Gastrocnemius medialis (tissue), 4 donors: ENCODE data around the gene POLR3A. TPM values are rescaled to one million over a fixed set of nuclear protein-coding genes. Genes with fewer than 3 reads are reported as not detected.

Source experiments
- ATAC-seq, 2 donors: fragments of 150-250 bp; one replicate each; pipeline ENCODE4 v1.9.1; 2016
- DNase-seq, 2 donors: peaks; one replicate each; pipeline ENCODE4 v3.0.0-alpha.2; 2019
- H3K27ac ChIP-seq, 4 donors: fragments of 200-600 bp; sonication (generic); 1 replicate in 1 of 4; 2 replicates in 3 of 4; pipeline ENCODE4 v1.5.1; 2016 to 2018; ENCODE audit warnings: mild to moderate bottlenecking in 2 of 4, moderate library complexity in 1 of 4
- H3K27me3 ChIP-seq, 3 donors: fragments of 200-600 bp; sonication (generic) in 2 of 3; 1 replicate in 1 of 3; 2 replicates in 2 of 3; pipeline versions ENCODE4 v1.5.1 to v1.6.0; 2016 to 2019; ENCODE audit warnings: mild to moderate bottlenecking in 1 of 3, moderate library complexity in 1 of 3
- H3K36me3 ChIP-seq, 2 donors: fragments of 200-600 bp; sonication (generic) in 1 of 2; one replicate each; pipeline ENCODE4 v1.5.1; 2017 to 2018
- H3K4me1 ChIP-seq, 2 donors: fragments of 200-600 bp; sonication (generic) in 1 of 2; one replicate each; pipeline ENCODE4 v1.5.1; 2016 to 2017; ENCODE audit warnings: mild to moderate bottlenecking in 2 of 2
- H3K4me3 ChIP-seq, 4 donors: fragments of 200-600 bp; sonication (generic) in 3 of 4; 1 replicate in 1 of 4; 2 replicates in 3 of 4; pipeline ENCODE4 v1.5.1; 2016 to 2019; ENCODE audit warnings: mild to moderate bottlenecking in 2 of 4
- H3K9me3 ChIP-seq, 3 donors: fragments of 200-600 bp; sonication (generic) in 2 of 3; 1 replicate in 1 of 3; 2 replicates in 2 of 3; pipeline ENCODE4 v1.5.1; 2016 to 2019
- POLR2A ChIP-seq, 2 donors: fragments of 450-650 bp; IDR thresholded peaks; one replicate each; pipeline ENCODE4 v1.6.1; 2017; ENCODE audit warnings: antibody characterized with exemption in 2 of 2, mild to moderate bottlenecking in 2 of 2, moderate library complexity in 2 of 2
- in situ Hi-C, 4 donors: fragments of 200-750 bp; cut with MboI; loops; one replicate each; pipeline versions ENCODE4 v1.15.0 to v1.8.0; 2017; ENCODE audit warnings: low sequenced_read_pairs in 4 of 4
- intact Hi-C: fragments of 100-400 bp; cut with DNase I; formaldehyde crosslinking; loops from one replicate; pipeline ENCODE4 v1.15.1; 2023; ENCODE audit warnings: low total_unique reads
- total RNA-seq, 4 donors: library from RNA; depleted of rRNA; stranded (reverse); fragments of >200 nt; gene quantifications; one replicate each; pipeline versions ENCODE4 v1.1.0 to v1.2.3, GENCODE V29; 2016
- TF ChIP-seq, protein P1 (sequence below), 5 experiments: fragments of 450-650 bp in 3 of 5; fragments of 200-600 bp in 2 of 5; sonication (generic) in 2 of 5; IDR thresholded peaks in 4 of 5; conservative IDR thresholded peaks in 1 of 5; 1 replicate in 4 of 5; 2 replicates in 1 of 5; pipeline ENCODE4 v1.5.1; 2016 to 2019; ENCODE audit warnings: antibody characterized with exemption in 5 of 5, mild to moderate bottlenecking in 3 of 5, moderate library complexity in 3 of 5

Gene POLR3A
- total RNA-seq, 4 donors from 2014 or later: 11.0 to 17.4 (median 15.5) TPM

DNA sequence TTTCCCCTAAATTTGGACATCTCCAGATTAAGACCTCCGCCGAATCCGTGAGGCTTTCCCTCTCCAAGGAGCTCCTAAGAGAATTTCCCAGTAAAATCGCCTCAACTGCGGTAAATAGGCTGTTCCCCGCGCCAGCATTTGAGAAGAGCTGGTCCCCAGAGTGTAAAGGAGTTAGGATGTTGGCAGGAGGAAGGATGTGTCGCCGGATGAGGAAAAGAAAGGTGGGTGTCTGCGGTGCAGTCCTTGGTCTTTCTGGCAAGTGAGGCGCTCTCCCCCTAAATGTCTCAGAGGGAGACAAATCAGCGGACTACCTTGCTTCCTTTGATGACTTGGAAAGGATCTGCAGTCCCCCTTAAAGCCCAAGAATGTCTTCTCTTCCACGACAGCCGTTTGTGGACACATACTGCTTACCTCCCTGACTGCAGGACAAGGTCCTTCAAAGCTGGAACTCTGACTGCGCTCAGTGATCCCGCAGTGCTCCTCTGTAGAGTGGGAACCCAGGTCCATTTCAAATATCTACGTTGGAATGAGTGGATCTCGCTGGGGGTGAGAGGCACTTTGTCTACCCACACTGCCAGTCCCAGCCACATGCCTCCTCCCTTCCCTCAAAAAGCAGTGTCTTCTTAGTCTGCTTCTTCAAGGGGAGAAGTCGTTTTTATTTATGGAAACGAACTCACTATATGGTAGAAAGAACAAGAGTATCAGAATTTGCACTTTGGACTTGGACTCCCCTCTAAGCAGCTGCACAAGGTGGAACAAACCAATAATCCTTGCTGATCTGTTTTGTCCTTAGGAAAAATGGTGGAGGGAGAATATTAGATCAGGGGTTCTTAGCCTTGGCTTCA, 101.7 kb downstream of the POLR3A start:
- ATAC-seq: peak in 1 of 2 donors; percentile 5

DNA sequence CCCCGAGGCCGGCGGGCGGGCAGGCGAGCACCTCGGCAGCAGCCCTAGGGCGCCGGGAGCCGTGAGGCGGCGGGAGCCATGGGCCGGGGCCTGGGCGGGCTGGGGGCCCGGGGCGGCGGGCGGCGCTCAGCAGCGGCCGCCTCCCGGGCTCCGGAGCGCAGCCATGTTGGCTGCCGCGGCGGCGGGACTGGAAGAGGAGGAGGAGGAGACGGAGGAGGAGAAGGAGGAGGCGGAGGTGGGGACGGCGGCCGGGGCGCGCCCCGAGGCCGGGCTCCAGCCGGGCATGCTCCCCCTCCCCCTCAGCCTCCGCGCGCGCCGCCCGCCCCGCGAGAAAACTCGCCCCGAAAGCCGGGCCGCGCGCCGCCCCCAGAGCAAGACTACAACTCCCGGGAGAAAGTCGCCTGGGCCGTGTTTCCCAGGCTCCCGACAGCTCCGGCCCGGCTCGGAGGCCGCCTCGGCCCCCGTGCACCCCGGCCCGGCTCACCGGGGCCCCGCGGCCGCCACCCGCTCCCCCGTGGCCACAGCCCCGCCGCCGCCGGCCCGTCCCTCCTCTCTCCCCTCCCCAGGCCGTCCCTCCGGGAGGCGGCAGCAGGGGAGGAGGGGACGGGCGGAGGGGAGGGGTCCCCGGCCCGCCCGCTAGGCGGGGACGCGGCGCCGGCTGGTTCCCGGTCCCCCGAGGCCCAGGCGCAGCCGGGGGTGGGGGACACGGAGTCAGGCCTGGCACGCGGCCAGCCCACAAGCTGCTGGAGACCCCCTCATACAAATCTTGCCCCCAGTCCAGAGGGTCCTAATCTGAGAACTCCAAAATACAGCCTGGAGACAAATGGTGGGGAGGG, 102.5 kb downstream of the POLR3A start, which contains the start of gene DLG5:
Gene DLG5, minus strand, starts transcription at position 190 of the 836 bp plus-strand sequence. CDS start 235 bp downstream, outside the sequence.
- Histone ChIP-seq H3K27ac (peak within 1 kb of the TSS; percentile 79 to 91 (median 84)), H3K9me3 (no peaks in the 10 kb centered on the region)
- ATAC-seq: peak; percentile 71 to 75

More for the DNA sequence above, 101.7 kb downstream of the POLR3A start:
- in situ Hi-C loops: loop anchor here in 1 of 4 donors (10.0 kb wide), 1 partner anchor 83 kb away; no protein-coding TSS in a partner anchor
- Histone ChIP-seq H3K27ac (peak overlapping the region; percentile 79 to 91 (median 84)), H3K4me1 (peaks cover 22 to 23% of the 10 kb centered on the region in 2 donors), H3K36me3 (no peaks in the 10 kb centered on the region), H3K9me3 (no peaks in the 10 kb centered on the region), H3K4me3 (peak overlapping the region; percentile 62 to 84 (median 67)), H3K27me3 (no peaks in the 10 kb centered on the region)
- intact Hi-C loops: loop anchor here (2.0 kb wide), 2 partner anchors 45 to 81 kb away; no protein-coding TSS in a partner anchor
- DNase-seq: no peak
- TF ChIP-seq POLR2A (IDR thresholded peaks at IDR 0.05): no peak
- TF ChIP-seq, protein P1, sequence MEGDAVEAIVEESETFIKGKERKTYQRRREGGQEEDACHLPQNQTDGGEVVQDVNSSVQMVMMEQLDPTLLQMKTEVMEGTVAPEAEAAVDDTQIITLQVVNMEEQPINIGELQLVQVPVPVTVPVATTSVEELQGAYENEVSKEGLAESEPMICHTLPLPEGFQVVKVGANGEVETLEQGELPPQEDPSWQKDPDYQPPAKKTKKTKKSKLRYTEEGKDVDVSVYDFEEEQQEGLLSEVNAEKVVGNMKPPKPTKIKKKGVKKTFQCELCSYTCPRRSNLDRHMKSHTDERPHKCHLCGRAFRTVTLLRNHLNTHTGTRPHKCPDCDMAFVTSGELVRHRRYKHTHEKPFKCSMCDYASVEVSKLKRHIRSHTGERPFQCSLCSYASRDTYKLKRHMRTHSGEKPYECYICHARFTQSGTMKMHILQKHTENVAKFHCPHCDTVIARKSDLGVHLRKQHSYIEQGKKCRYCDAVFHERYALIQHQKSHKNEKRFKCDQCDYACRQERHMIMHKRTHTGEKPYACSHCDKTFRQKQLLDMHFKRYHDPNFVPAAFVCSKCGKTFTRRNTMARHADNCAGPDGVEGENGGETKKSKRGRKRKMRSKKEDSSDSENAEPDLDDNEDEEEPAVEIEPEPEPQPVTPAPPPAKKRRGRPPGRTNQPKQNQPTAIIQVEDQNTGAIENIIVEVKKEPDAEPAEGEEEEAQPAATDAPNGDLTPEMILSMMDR (IDR thresholded peaks at IDR 0.05 in 4 of 5, conservative IDR thresholded peaks at IDR 0.05 in 1 of 5): no peak

DNA sequence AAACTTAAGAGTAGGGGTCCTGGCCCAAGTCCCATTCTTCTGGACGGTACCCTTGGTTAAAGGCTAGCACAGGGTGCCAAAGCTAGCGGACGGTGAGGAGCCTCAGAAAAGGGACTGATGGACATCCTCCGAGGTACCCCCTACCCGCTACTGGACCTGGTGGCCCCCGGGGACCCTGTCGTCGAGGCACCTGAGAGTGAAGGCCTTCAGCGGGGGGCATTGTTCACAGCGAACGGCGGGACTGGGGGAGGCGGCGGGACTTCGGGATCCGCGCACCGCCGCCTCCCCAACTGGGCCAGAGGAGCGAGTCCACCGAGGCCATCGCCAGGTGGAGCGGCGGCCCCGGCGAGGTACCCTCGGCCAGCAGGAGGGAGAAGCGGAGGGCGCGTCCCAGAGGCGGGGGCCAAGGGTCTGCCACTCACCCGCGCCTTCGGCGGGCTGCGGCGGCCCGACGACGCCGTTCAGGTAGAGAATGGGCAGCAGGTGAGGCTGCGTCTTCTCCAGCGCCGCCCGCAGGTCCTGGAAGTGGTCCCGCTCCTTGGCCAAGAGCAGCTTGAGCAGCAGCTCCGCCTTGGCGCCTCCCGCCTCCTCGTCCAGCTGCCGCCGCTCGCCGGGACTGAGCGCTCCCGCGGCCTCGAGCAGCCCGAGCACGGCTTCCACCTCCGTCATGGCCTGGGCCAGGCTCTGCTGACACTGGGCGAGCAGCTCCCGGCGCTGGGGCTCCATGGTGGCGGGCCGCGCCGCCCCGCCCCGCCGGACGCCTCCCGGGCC, 103.3 kb downstream of the POLR3A start:
- in situ Hi-C loops: loop anchor here in 1 of 4 donors (10.0 kb wide), 1 partner anchor 81 kb away; no protein-coding TSS in a partner anchor
- DNase-seq (peak; percentile 67 to 76), ATAC-seq (peak; percentile 79 to 80)
- no peaks in the 10 kb centered on the region for H3K36me3 ChIP-seq
- no peaks in the 10 kb centered on the region for H3K9me3 ChIP-seq
- intact Hi-C loops: loop anchor here (1.0 to 2.0 kb wide), 3 partner anchors 47 to 79 kb away; no protein-coding TSS in a partner anchor
- peaks cover 23% of the 10 kb centered on the region in 2 donors for H3K4me1 ChIP-seq
- TF ChIP-seq, protein P1 (IDR thresholded peaks at IDR 0.05 in 4 of 5, conservative IDR thresholded peaks at IDR 0.05 in 1 of 5): peak in 2 of 5 experiments; percentile 21 to 31
- no peak for TF ChIP-seq POLR2A (IDR thresholded peaks at IDR 0.05)
- peak overlapping the region; percentile 79 to 91 (median 84) for H3K27ac ChIP-seq
- peak overlapping the region; percentile 63 to 92 (median 78) for H3K4me3 ChIP-seq
- no peaks in the 10 kb centered on the region for H3K27me3 ChIP-seq

More for the DNA sequence above, 102.5 kb downstream of the POLR3A start, which contains the start of gene DLG5:
- in situ Hi-C loops: loop anchor here in 1 of 4 donors (10.0 kb wide), 1 partner anchor 82 kb away; no protein-coding TSS in a partner anchor
- no peaks in the 10 kb centered on the region for H3K36me3 ChIP-seq
- DNase-seq: peak; percentile 43 to 59
- no peaks in the 10 kb centered on the region for H3K27me3 ChIP-seq
- intact Hi-C loops: loop anchor here (1.0 to 2.0 kb wide), 3 partner anchors 46 to 80 kb away; no protein-coding TSS in a partner anchor
- peaks cover 22 to 23% of the 10 kb centered on the region in 2 donors for H3K4me1 ChIP-seq
- peak; percentile 53 to 64 for TF ChIP-seq POLR2A (IDR thresholded peaks at IDR 0.05)
- TF ChIP-seq, protein P1 (IDR thresholded peaks at IDR 0.05 in 4 of 5, conservative IDR thresholded peaks at IDR 0.05 in 1 of 5): peak in 3 of 5 experiments; percentile 23 to 29 (median 25)
- peak within 1 kb of the TSS; percentile 63 to 92 (median 78) for H3K4me3 ChIP-seq
